ENCODE measurements around the gene FBXL17. TPM values are rescaled to one million over a fixed set of nuclear protein-coding genes. Genes with fewer than 3 reads are reported as not detected.

The FBXL17 gene
- total RNA-seq, 1 experiment from 2014 or later = 5.3 TPM

GRCh38 chr5:108339220-108339619, 42.7 kb downstream of the FBXL17 start:
- no peak overlapping the region for H3T11ph ChIP-seq (ENCODE audit: low read length)
- no peak overlapping the region for H3K56ac ChIP-seq (ENCODE audit: insufficient read length, low read depth, low read length)
- H4K91ac ChIP-seq (ENCODE audit: insufficient read length, low read depth, low read length) = no peak overlapping the region
- no peak overlapping the region for H3K27ac ChIP-seq (ENCODE audit: insufficient read length, low read depth, low read length)
- H2BK5ac ChIP-seq (ENCODE audit: insufficient read length, low read length) = no peak overlapping the region
- no peak overlapping the region for H4K8ac ChIP-seq (replicated peaks; ENCODE audit: insufficient read length, low read depth, low read length)
- no peaks in the 10 kb centered on the region for H3K9me3 ChIP-seq (ENCODE audit: control insufficient read depth, low read depth, low read length)
- no peak overlapping the region for H2AK5ac ChIP-seq (ENCODE audit: insufficient read length, low read length)
- H3K4ac ChIP-seq (ENCODE audit: low read depth, low read length) = no peak overlapping the region
- H2AFZ ChIP-seq (ENCODE audit: low read length) = no peak overlapping the region
- H3K79me2 ChIP-seq (ENCODE audit: insufficient read depth, low read length) = no peaks in the 10 kb centered on the region
- Mint-ChIP-seq H3K27ac (no peak overlapping the region), H3K27me3 (ENCODE audit: low read depth) (no peaks in the 10 kb centered on the region), H3K9me3 (no peaks in the 10 kb centered on the region), H3K4me1 (peaks cover 4% of the 10 kb centered on the region in 2 experiments; a peak in 3 of 4 replicates), H3K4me3 (no peak overlapping the region), H3K36me3 (ENCODE audit: insufficient read depth in 1 of 3, low read depth in 3 of 3) (no peaks in the 10 kb centered on the region; a peak in 1 of 7 replicates)
- WGBS (ENCODE audit: extremely low coverage, insufficient read length, low lambda C conversion rate) = no CpG with 5 or more reads among the region's 1 CpG
- no peak overlapping the region for H3K9ac ChIP-seq (ENCODE audit: extremely low read depth, insufficient read length, low read length)
- DNase-seq = no peak
- H3K4me2 ChIP-seq (ENCODE audit: insufficient read depth, insufficient read length, low read length) = no peak overlapping the region
- no peak overlapping the region for H4K5ac ChIP-seq (ENCODE audit: insufficient read length, low read depth, low read length)
- no peak overlapping the region for H3K14ac ChIP-seq (ENCODE audit: insufficient read depth, low read length)
- H2BK120ac ChIP-seq (ENCODE audit: low read depth, low read length, poor library complexity, severe bottlenecking) = no peak overlapping the region
- no peak overlapping the region for H2BK12ac ChIP-seq (ENCODE audit: insufficient read length, low read depth, low read length)
- H3K4me1 ChIP-seq (ENCODE audit: insufficient read depth, low read length) = no peaks in the 10 kb centered on the region
- no peak for TF ChIP-seq CTCF (conservative IDR thresholded peaks at IDR 0.05)
- no peak overlapping the region for H3K18ac ChIP-seq (ENCODE audit: insufficient read length, low read depth, low read length)
- no peaks in the 10 kb centered on the region for H4K20me1 ChIP-seq (ENCODE audit: control insufficient read depth, insufficient read depth, insufficient read length)
- no peak overlapping the region for H3K23ac ChIP-seq (ENCODE audit: insufficient read length, low read depth, low read length)
- no peaks in the 10 kb centered on the region for H3K23me2 ChIP-seq (ENCODE audit: insufficient read length, low read depth, low read length, poor library complexity, severe bottlenecking)
- no peak overlapping the region for H2BK20ac ChIP-seq (ENCODE audit: low read depth, low read length, poor library complexity, severe bottlenecking)
- no peak overlapping the region for H2BK15ac ChIP-seq (ENCODE audit: low read depth, low read length)
- H3K27me3 ChIP-seq (ENCODE audit: insufficient read depth, low read length) = no peaks in the 10 kb centered on the region
- H3K79me1 ChIP-seq (ENCODE audit: insufficient read depth, low read depth, low read length, poor library complexity, severe bottlenecking) = no peaks in the 10 kb centered on the region
